ENCODE data around the gene FCRL6. TPM values are rescaled to one million over a fixed set of nuclear protein-coding genes. Genes with fewer than 3 reads are reported as not detected.

Gene FCRL6
- total RNA-seq, 1 experiment from 2014 or later, result not detected

DNA sequence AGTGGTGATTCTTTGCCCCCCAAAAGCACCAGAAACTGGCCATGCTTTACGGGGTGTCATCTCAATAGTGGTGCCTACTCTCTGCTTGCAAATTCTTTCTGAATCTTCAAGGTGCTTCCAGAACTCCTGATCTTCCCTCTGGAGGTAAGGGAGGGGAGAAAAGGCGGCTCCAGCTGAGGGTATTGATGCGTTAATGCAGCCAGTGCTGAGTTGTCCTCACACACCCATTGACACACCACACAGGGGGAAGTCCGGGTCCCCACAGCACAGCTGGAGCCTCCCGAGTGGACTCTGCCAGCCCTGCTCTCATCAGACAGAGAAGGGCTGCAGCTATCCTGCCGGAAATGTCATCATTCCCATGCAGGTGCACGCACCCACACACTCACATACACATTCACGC lies 59.1 kb downstream of the FCRL6 start:
- H3K9me3 ChIP-seq (ENCODE audit: control insufficient read depth, insufficient read depth, low read depth, low read length), result no peaks in the 10 kb centered on the region
- DNase-seq (ENCODE audit: low read depth, low spot score) (no peak), ATAC-seq (no peak)
- H3K36me3 ChIP-seq (ENCODE audit: control insufficient read depth, insufficient read depth, low read length), result no peaks in the 10 kb centered on the region
- no peak overlapping the region for H3K27ac ChIP-seq (ENCODE audit: low read length)
- H3K4me3 ChIP-seq (ENCODE audit: low read depth in 2 of 2, low read length in 2 of 2), result no peak overlapping the region
- no peaks in the 10 kb centered on the region for H3K27me3 ChIP-seq (ENCODE audit: control insufficient read depth, insufficient read depth, low read length)
- BruUV-seq (replicated peaks), result no TSS peak
- CTCF ChIA-PET, result no interaction called here
- POLR2A ChIA-PET, result no interaction called here
- intact Hi-C loops (cut with micrococcal nuclease; ENCODE audit: unreplicated experiment) (no loop called here), in situ Hi-C loops (cut with HindIII; ENCODE audit: low pct_unique_long_range_greater_than_20kb, low sequenced_read_pairs) (no loop called here)
- TF ChIP-seq CTCF (IDR thresholded peaks at IDR 0.05) (no peak), POLR2AphosphoS5 (IDR thresholded peaks at IDR 0.05; ENCODE audit: low read depth, low read length) (no peak), TCF7L2 (IDR thresholded peaks at IDR 0.05; ENCODE audit: low read depth, low read length) (no peak), SIN3A (IDR thresholded peaks at IDR 0.05; ENCODE audit: borderline replicate concordance, insufficient read depth, low read depth, low read length) (no peak)
- TF ChIP-seq, protein P1, sequence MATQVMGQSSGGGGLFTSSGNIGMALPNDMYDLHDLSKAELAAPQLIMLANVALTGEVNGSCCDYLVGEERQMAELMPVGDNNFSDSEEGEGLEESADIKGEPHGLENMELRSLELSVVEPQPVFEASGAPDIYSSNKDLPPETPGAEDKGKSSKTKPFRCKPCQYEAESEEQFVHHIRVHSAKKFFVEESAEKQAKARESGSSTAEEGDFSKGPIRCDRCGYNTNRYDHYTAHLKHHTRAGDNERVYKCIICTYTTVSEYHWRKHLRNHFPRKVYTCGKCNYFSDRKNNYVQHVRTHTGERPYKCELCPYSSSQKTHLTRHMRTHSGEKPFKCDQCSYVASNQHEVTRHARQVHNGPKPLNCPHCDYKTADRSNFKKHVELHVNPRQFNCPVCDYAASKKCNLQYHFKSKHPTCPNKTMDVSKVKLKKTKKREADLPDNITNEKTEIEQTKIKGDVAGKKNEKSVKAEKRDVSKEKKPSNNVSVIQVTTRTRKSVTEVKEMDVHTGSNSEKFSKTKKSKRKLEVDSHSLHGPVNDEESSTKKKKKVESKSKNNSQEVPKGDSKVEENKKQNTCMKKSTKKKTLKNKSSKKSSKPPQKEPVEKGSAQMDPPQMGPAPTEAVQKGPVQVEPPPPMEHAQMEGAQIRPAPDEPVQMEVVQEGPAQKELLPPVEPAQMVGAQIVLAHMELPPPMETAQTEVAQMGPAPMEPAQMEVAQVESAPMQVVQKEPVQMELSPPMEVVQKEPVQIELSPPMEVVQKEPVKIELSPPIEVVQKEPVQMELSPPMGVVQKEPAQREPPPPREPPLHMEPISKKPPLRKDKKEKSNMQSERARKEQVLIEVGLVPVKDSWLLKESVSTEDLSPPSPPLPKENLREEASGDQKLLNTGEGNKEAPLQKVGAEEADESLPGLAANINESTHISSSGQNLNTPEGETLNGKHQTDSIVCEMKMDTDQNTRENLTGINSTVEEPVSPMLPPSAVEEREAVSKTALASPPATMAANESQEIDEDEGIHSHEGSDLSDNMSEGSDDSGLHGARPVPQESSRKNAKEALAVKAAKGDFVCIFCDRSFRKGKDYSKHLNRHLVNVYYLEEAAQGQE (IDR thresholded peaks at IDR 0.05; ENCODE audit: insufficient read depth in 1 of 2, low read depth in 2 of 2, low read length in 1 of 2), result no peak
- H3K4me1 ChIP-seq (ENCODE audit: control insufficient read depth, insufficient read depth, low read length), result no peaks in the 10 kb centered on the region

GRCh38 chr1:159862031-159862430 lies 59.9 kb downstream of the FCRL6 start:
- H3K27ac ChIP-seq (ENCODE audit: low read length), result no peak overlapping the region
- no peak for ATAC-seq
- no peaks in the 10 kb centered on the region for H3K27me3 ChIP-seq (ENCODE audit: control insufficient read depth, insufficient read depth, low read length)
- no peak for TF ChIP-seq POLR2AphosphoS5 (IDR thresholded peaks at IDR 0.05; ENCODE audit: low read depth, low read length)
- TF ChIP-seq TCF7L2 (IDR thresholded peaks at IDR 0.05; ENCODE audit: low read depth, low read length), result no peak
- no peak for TF ChIP-seq SIN3A (IDR thresholded peaks at IDR 0.05; ENCODE audit: borderline replicate concordance, insufficient read depth, low read depth, low read length)
- TF ChIP-seq CTCF (IDR thresholded peaks at IDR 0.05), result no peak
- TF ChIP-seq, protein P1 (IDR thresholded peaks at IDR 0.05; ENCODE audit: insufficient read depth in 1 of 2, low read depth in 2 of 2, low read length in 1 of 2), result no peak
- in situ Hi-C loops (cut with HindIII; ENCODE audit: low pct_unique_long_range_greater_than_20kb, low sequenced_read_pairs), result no loop called here
- intact Hi-C loops (cut with micrococcal nuclease; ENCODE audit: unreplicated experiment), result no loop called here
- CTCF ChIA-PET, result no interaction called here
- no peak overlapping the region for H3K4me3 ChIP-seq (ENCODE audit: low read depth in 2 of 2, low read length in 2 of 2)
- H3K36me3 ChIP-seq (ENCODE audit: control insufficient read depth, insufficient read depth, low read length), result no peaks in the 10 kb centered on the region
- POLR2A ChIA-PET, result no interaction called here
- no peaks in the 10 kb centered on the region for H3K9me3 ChIP-seq (ENCODE audit: control insufficient read depth, insufficient read depth, low read depth, low read length)
- DNase-seq (ENCODE audit: low read depth, low spot score), result no peak
- no peaks in the 10 kb centered on the region for H3K4me1 ChIP-seq (ENCODE audit: control insufficient read depth, insufficient read depth, low read length)
- no TSS peak for BruUV-seq (replicated peaks)
